Endothelial cell of umbilical vein (primary cell): ENCODE results near the gene ENAH. TPM values are rescaled to one million over a fixed set of nuclear protein-coding genes. Genes with fewer than 3 reads are reported as not detected.
"Not testable (repeated sequence)": the region's sequence is repeated elsewhere in the genome, so short reads cannot be mapped to it uniquely, and the experiment has no call there.

Experiments
- BruUV-seq: library from RNA; stranded (reverse); fragments of 400-500 nt; replicated peaks from 2 replicates; lab custom pipeline; 2021; lab: Mats Ljungman, UMichigan
- CTCF ChIA-PET: fragments of 300-600, 350-600 bp; sonication (Branson Sonifier 250); formaldehyde crosslinking; loops from one replicate; lab custom pipeline; 2021; ENCODE audit warnings: antibody characterized with exemption, inconsistent platforms; lab: Charles Lee
- POLR2A ChIA-PET: fragments of 300-600, 350-600 bp; sonication (Branson Sonifier 250); formaldehyde crosslinking; loops from one replicate; lab custom pipeline; 2021; ENCODE audit warnings: antibody characterized with exemption, inconsistent platforms; lab: Charles Lee
- DNase-seq: peaks from one replicate; pipeline ENCODE4 v3.0.0-alpha.2; 2011; ENCODE audit warnings: low read depth, low spot score
- FAIRE-seq: peaks from 2 replicates; lab custom pipeline; 2011; peaks lifted over from hg19 to GRCh38; lab: Jason Lieb, UNC
- H2AFZ ChIP-seq: 2 replicates; pipeline ENCODE4 v1.6.0; 2012; ENCODE audit warnings: low read depth, low read length, control low read depth, inconsistent platforms
- H3K27ac ChIP-seq: 2 replicates; pipeline ENCODE4 v1.5.1; 2011; ENCODE audit warnings: low read depth, mild to moderate bottlenecking, control low read depth, low read length, moderate library complexity; ENCODE audit not compliant: insufficient read depth
- H3K27me3 ChIP-seq, 2 experiments: 2 replicates each; pipeline versions ENCODE4 v1.6.0 to v1.6.1; 2011; ENCODE audit warnings: low read length in 2 of 2, mixed read lengths in 1 of 2; ENCODE audit not compliant: control insufficient read depth in 2 of 2, insufficient read depth in 2 of 2
- H3K36me3 ChIP-seq, 2 experiments: 2 replicates in 1 of 2; 3 replicates in 1 of 2; pipeline ENCODE4 v1.5.1; 2011; ENCODE audit warnings: low read length in 2 of 2, mild to moderate bottlenecking in 1 of 2, moderate library complexity in 1 of 2; ENCODE audit not compliant: control insufficient read depth in 2 of 2, insufficient read depth in 2 of 2; ENCODE audit errors: extremely low read depth in 1 of 2
- H3K4me1 ChIP-seq: 3 replicates; pipeline ENCODE4 v1.5.1; 2011; ENCODE audit warnings: mild to moderate bottlenecking, low read length; ENCODE audit not compliant: control insufficient read depth, insufficient read depth; ENCODE audit errors: extremely low read depth
- H3K4me2 ChIP-seq: 2 replicates; pipeline ENCODE4 v1.6.1; 2011; ENCODE audit warnings: low read length, control low read depth, mixed read lengths; ENCODE audit not compliant: insufficient read depth
- H3K4me3 ChIP-seq, 3 experiments: fragments of 200-600 bp in 1 of 3; sonication (generic), shearing (Covaris generic) in 1 of 3; replicated peaks in 1 of 3; 2 replicates each; pipeline ENCODE4 v1.5.1; 2011 to 2016; ENCODE audit warnings: control low read depth in 3 of 3, low read length in 3 of 3, mild to moderate bottlenecking in 2 of 3, inconsistent platforms in 1 of 3, low read depth in 1 of 3, moderate library complexity in 1 of 3; ENCODE audit not compliant: insufficient read depth in 1 of 3
- H3K79me2 ChIP-seq: 2 replicates; pipeline ENCODE4 v1.6.0; 2012; ENCODE audit warnings: low read length, inconsistent platforms; ENCODE audit not compliant: control insufficient read depth, insufficient read depth
- H3K9ac ChIP-seq: replicated peaks from 2 replicates; pipeline ENCODE3; 2011; ENCODE audit warnings: low read length, control low read depth; ENCODE audit not compliant: insufficient read depth; ENCODE audit errors: extremely low read depth
- H3K9me1 ChIP-seq: replicated peaks from 3 replicates; pipeline ENCODE4 v1.6.0; 2011; ENCODE audit warnings: mild to moderate bottlenecking, low read length; ENCODE audit not compliant: control insufficient read depth, insufficient read depth; ENCODE audit errors: extremely low read depth
- H3K9me3 ChIP-seq: replicated peaks from 2 replicates; pipeline ENCODE4 v1.5.1; 2012; ENCODE audit warnings: low read length, inconsistent platforms; ENCODE audit not compliant: control insufficient read depth, insufficient read depth
- H4K20me1 ChIP-seq: replicated peaks from 2 replicates; pipeline ENCODE3; 2011; ENCODE audit warnings: mild to moderate bottlenecking, low read length; ENCODE audit not compliant: control insufficient read depth, insufficient read depth; ENCODE audit errors: extremely low read depth
- FOS ChIP-seq: IDR thresholded peaks from 2 replicates; pipeline ENCODE4 v1.6.1; 2011; ENCODE audit warnings: mild to moderate bottlenecking, low read length, moderate library complexity, borderline replicate concordance; ENCODE audit not compliant: insufficient read depth
- GATA2 ChIP-seq: IDR thresholded peaks from 2 replicates; pipeline ENCODE4 v1.7.0; 2011; ENCODE audit warnings: low read depth, mild to moderate bottlenecking, moderate library complexity, mixed read lengths, low read length; ENCODE audit not compliant: insufficient read length, insufficient read depth
- JUN ChIP-seq: IDR thresholded peaks from 2 replicates; pipeline ENCODE4 v1.6.1; 2011; ENCODE audit warnings: borderline replicate concordance, low read depth; ENCODE audit not compliant: insufficient read length, insufficient read depth
- MAX ChIP-seq: IDR thresholded peaks from 2 replicates; pipeline ENCODE4 v1.6.1; 2011; ENCODE audit not compliant: insufficient read depth, insufficient read length
- MYC ChIP-seq: IDR thresholded peaks from one replicate; pipeline ENCODE4 v1.6.1; 2011; ENCODE audit warnings: mild to moderate bottlenecking, low read depth, low read length
- POLR2A ChIP-seq: IDR thresholded peaks from 2 replicates; pipeline ENCODE4 v1.6.1; 2012; ENCODE audit warnings: low read depth, mild to moderate bottlenecking, control low read depth, low read length
- POLR2AphosphoS5 ChIP-seq: IDR thresholded peaks from 2 replicates; pipeline ENCODE4 v1.6.1; 2012; ENCODE audit warnings: low read depth, mild to moderate bottlenecking, control low read depth, low read length, moderate library complexity; ENCODE audit not compliant: insufficient read depth
- dilution Hi-C: fragments of 300-500 bp; cut with MboI; formaldehyde crosslinking; loops from one replicate; pipeline ENCODE4 v1.15.0; 2019; ENCODE audit warnings: low sequenced_read_pairs; ENCODE audit not compliant: extremely low pct_ligation_motif_present
- intact Hi-C: fragments of 100-400 bp; cut with micrococcal nuclease; formaldehyde crosslinking; loops from one replicate; pipeline ENCODE4 v1.10.0; 2022
- polyA plus RNA-seq, 4 experiments: library from polyadenylated mRNA; depleted of rRNA in 3 of 4; stranded (reverse) in 3 of 4; unstranded in 1 of 4; fragments of >200 nt; gene quantifications; 2 replicates each; pipeline versions ENCODE4 v1.2.1 to v1.2.3, GENCODE V29; 2011 to 2012; ENCODE audit warnings: missing spikeins in 1 of 4
- total RNA-seq: library from RNA; stranded (reverse); gene quantifications from 2 replicates; pipeline ENCODE4 v1.2.3, GENCODE V29; 2021

The ENAH gene
- total and polyA plus RNA-seq, 2 donors (not counting 3 experiments of a cell fraction or from before 2014, with no cell fraction given): 19.9 to 95.6 TPM

GRCh38 chr1:225514671-225515081 is 138.2 kb downstream of the ENAH start:
- Histone ChIP-seq H3K4me1 (peaks cover 7% of the 10 kb centered on the region), H3K36me3 (peaks cover 3 to 7% of the 10 kb centered on the region in 2 experiments), H2AFZ (no peak overlapping the region), H3K79me2 (no peaks in the 10 kb centered on the region), H3K27ac (no peak overlapping the region), H3K27me3 (no peaks in the 10 kb centered on the region), H4K20me1 (no peaks in the 10 kb centered on the region), H3K9me3 (no peaks in the 10 kb centered on the region), H3K9ac (no peak overlapping the region), H3K4me3 (no peak overlapping the region), H3K9me1 (no peaks in the 10 kb centered on the region), H3K4me2 (no peak overlapping the region)
- dilution Hi-C loops: no loop called here
- ChIA-PET POLR2A (no interaction called here), CTCF (interaction anchor here (1.4 to 1.5 kb wide), 2 partner anchors 9 to 25 kb away, joined by 3 to 4 read pairs; no protein-coding TSS in a partner anchor)
- no TSS peak for BruUV-seq
- TF ChIP-seq JUN (no peak), MYC (no peak), FOS (no peak), GATA2 (no peak), POLR2AphosphoS5 (no peak), MAX (no peak), POLR2A (no peak)
- FAIRE-seq (no peak), DNase-seq (no peak)
- intact Hi-C loops: no loop called here

- H4K20me1 ChIP-seq, H2AFZ ChIP-seq, H3K27me3 ChIP-seq, H3K9me1 ChIP-seq, H3K27ac ChIP-seq, intact Hi-C loops, H3K4me2 ChIP-seq, H3K9ac ChIP-seq, BruUV-seq, H3K36me3 ChIP-seq, POLR2A ChIA-PET, CTCF ChIA-PET, dilution Hi-C loops, H3K4me3 ChIP-seq, H3K9me3 ChIP-seq, H3K79me2 ChIP-seq, DNase-seq, FAIRE-seq: not testable (repeated sequence)
- peaks cover 18% of the 10 kb centered on the region for H3K4me1 ChIP-seq
Measured at GRCh38 chr1:225513576-225513975, 139.3 kb downstream of the ENAH start.
